Left lobe of liver (tissue), 2 donors: Measurements from ENCODE around the gene USP24. TPM values are rescaled to one million over a fixed set of nuclear protein-coding genes. Genes with fewer than 3 reads are reported as not detected.
A peak's percentile ranks its signal among the peaks of the same experiment; 100 is the strongest.

Experiments
- ATAC-seq: fragments of 200-7000 bp; cut with Tn5 transposase; one replicate; pipeline ENCODE4 v1.9.1; 2020; ENCODE audit warnings: mild to moderate bottlenecking, moderate library complexity
- DNase-seq: peaks from one replicate; pipeline ENCODE4 v3.0.0-alpha.2; 2020; ENCODE audit warnings: low spot score
- total RNA-seq: library from RNA; stranded (reverse); gene quantifications from one replicate; pipeline ENCODE4 v1.2.1, GENCODE V29; 2021
- donor health status: DM: no; HTN: no; CAD: no; lungs with moderate emphysema.
- donor health status: DM: no; HTN: yes; CAD: no.

Gene USP24
- total RNA-seq, 1 donor from 2014 or later: 17.7 TPM

DNA sequence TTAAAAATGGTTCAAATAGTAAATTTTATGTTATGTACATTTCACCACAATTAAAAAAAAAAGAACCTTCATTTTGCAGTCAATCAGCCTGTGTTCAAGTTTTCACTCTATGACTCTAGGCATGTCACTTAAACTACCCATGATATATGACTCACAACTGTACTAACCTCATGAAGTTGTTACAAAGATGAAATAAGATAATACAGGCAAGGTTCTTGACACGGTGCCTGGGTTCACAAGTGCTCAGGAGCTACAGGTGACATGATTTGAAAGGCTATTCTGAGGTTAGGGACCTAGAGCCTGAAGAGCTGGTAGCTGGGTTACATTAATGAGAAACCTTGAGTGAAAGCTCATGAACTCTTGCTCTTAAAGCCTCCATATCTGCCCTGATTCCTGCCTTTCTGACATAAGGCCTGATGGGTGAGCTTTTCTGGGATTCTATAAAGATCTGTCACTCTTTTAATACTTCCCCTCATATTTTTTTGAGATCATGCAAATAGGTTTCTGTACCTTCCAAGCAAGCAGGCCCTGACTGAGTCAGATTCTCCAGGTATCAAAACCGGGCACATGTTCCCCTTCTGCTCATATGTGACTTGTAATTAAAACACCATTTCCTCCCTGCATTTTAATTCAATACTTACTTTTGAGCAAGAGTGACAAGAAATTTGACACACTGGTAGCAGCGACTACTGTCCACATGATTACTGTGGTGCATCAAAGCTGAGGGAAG, 141.8 kb downstream of the USP24 start:
- DNase-seq (no peak), ATAC-seq (no peak)

DNA sequence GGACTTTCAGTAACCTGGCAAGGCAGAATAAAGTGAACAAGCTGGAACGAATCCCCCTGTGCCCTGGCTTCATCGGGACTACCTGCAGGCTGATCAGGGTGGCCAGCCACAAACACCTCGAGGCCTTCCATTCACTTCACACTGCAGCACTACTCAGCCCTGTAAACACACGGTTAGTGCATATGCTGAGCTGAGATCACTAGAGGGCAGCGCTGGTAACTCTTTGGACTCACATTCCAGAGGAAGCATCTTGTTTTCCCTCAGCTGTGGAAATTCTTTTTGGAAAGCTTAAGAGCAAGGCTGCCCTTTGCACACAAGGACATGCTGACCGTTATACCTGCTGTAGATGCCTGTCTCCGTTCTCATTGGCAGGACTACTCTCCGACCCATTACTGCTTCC, 143.7 kb downstream of the USP24 start:
- DNase-seq (no peak), ATAC-seq (peak; percentile 71)

DNA sequence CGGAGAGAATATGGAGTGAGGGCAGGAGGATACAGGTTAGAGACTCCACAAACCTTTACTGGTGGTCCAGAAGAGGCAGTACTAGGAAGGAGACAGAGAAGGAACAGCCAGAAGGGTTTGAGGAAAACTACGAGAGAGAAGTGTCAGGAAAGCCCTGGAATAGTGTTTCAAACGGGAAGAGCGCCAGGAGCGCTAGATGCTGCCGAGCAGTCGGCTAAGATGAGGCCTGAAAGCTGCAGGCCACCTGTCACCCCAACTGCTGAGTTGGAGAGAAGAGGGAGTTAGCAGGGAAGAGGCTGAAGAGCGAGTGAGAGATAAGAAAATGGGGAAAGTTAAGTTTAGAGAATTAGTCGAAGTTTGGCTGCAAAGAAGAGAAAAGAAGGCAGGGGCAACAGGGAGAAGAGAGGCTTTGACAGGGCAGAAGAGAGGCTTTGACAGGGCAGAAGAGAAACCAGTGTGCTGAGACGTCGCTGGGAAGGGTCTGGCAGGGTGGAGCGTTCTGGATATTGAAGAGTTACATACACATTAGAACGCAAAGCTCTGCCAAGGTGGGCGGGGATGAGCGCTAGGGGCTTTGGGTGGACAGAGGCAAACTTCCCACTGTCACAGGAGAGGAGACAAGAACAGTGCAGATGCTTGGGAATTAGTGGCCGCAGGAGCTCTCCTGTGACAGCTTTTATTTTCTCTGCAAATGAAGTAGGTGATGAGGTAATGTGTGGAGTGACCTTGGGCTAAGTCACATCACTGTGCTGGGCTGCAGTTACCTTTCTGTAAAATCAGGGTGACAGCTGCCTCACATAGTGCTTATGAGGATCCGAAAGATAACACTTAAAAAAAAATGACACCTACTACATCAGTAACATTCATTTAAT, 144.6 kb downstream of the USP24 start:
- DNase-seq (no peak), ATAC-seq (peak; percentile 10)

DNA sequence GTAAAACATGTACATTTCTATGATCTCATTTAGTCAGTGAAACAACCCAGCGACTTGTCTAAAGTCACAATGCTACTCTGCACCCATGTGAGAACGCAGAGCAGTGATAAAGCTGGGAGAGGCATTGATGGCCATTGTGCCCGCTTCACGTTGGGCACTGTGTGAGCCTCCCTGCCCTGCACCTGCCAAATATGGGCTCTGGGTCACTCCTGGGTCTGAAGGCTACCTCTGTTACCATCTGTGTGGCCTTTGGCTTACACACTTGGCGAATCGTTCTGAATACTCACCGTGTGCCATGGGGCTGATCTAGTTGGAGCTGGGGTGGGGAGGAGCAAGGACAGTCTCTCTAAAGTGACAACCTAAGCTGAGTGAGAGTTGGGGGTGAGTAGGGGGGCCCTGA, 145.9 kb downstream of the USP24 start:
- peak; percentile 81 for DNase-seq

DNA sequence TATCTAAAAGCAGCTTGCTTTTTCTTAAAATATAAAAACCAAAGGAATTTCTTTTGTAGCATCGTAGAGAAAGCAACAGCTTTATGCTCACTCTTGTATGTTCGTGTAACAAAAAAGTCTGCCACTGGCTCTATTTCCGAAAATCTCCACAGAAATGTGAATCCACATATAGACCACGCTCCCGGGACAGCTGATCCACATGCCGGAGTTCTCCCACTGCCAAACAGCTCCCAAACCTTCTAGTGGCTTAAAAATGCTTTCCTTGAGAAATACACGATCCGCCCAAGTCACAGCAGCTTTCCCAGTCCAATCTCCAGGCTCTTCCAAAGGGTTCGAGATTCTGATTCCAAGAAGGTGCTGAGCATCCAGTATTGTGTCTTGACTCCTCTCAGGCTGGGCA, 146.5 kb downstream of the USP24 start:
- DNase-seq (no peak), ATAC-seq (no peak)

More for the DNA sequence above, 145.9 kb downstream of the USP24 start:
- ATAC-seq: peak; percentile 70

DNA sequence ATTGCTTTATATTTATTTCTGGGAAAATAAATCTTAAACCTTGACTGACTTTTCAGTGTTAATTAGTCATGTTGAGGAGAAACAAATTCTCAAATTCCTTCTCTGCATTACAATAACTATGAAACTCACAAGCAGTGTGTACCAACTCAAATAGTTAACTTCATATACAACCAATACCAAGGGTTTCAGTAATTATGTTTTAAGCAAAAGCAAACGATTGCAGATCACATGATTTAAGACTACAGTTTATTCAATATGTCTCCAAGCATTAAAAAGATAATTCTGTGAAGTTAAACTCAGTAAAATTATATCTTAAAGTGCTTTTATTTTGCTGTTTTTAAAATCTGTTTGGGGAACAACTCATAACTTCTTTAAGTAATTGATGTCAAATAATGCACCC, 147.2 kb downstream of the USP24 start:
- no peak for ATAC-seq
- no peak for DNase-seq

DNA sequence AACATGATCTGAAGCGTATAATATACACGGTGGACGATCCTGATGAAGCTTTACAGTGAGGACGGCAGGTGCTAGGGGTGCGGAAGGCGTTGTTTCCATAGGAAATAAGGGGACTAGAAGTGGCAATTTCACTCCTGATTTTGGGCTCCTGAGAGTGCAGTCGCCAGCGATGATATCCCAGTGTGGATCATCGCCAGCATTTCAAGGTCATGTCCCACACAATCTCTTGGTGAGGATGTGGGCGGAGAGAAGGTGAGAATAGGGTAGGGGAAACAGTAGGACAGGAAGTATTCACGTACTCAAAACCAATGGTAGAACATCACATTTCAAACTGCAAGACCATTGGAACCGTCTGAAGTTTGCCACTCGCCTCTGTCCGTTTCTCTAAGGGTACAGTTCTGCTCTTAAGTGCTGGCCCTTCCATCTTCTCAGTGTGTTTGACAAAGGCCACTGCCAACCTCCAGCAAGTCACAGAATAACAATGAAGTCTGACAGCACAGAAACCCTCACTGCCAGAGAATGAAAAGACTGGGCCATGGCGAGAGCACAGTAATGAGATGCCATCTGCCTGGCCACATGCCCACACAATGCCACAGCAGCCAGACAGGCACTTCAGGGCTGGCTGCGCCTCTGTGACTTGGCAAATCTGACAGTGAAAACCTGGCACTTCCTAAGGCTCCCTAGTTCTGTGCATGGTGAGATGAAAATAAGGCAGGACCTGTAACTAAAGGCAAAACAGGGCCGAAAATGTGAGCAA, 148.0 kb downstream of the USP24 start:
- ATAC-seq (peak; percentile 33), DNase-seq (peak; percentile 74)

DNA sequence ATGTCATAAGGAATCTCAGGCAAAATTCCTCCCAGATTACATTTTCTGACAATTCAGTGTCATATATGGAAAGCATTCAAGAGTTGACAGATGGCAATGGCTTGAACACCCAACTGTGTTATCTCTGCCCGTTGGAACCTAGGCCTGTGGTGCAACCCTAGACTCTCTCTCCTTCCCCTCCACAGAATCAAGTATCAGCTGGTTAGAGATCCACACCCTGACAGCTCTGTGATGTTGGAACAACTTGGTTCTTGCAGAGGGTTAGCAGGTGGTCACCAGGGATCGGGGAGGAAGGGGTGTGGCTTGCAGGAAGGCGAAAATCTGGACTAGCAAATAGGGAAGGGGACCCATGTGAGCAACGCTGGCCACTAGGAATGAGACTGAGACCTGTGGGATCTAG, 149.5 kb downstream of the USP24 start:
- no peak for ATAC-seq
- DNase-seq: no peak

DNA sequence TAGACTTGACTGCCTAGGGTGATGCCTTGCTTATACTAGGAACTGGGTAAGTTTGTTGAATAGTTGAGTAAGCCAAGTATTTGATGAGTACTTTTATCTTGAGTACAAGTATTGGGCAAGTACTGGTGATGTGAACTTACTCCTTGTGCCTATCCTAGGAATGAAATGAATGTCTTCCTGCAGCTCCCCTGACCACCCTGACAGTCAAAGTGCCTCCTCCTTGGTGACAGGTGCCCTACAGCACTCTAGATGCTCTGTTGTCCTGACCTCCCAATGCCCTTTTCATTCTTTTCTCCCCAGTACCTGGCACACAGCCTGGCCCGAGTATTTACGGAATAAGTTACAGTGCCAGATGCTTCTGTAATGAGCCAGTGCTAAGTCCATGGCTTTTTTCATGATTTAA, 150.3 kb downstream of the USP24 start:
- peak; percentile 54 for ATAC-seq

DNA sequence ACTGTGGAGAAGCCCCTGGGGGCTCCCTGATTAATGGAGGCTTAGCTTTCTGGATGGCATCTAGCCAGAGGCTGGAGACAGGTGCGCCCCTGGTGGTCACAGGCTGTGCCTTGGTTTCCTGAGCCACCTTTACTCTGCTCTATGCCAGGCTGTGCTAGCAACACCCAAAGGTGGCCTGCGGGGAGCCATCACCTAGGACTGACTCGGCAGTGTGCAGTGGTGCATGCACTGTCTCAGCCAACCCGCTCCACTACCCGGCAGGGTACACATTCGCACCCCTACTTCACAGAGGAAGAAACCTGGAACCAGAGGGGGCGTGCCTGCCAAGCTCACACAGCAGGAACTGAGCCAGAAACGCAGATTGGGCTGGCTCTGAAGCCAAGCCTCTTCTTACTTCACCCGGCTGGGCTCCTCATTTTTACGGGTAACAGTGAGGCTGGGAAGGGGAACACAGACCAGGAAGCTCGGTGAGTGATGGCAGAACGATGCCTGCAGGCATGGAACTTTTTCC, 151.0 kb downstream of the USP24 start:
- ATAC-seq: peak; percentile 23
- DNase-seq: no peak

More for the DNA sequence above, 150.3 kb downstream of the USP24 start:
- DNase-seq: peak; percentile 89

DNA sequence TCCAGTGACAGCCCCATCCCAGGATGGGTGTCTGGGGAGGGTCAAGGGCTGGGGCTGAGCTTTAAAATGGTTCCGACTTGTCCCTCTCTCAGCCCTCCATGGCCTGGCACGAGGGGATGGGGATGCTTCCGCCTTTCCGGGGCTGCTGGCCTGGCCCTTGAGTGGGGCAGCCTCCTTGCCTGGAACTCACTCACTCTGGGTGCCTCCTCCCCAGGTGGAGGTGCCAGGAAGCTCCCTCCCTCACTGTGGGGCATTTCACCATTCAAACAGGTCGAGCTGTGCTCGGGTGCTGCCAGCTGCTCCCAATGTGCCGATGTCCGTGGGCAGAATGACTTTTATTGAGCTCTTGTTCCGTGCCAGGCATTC, 151.6 kb downstream of the USP24 start:
- DNase-seq (peak; percentile 71), ATAC-seq (peak; percentile 60)

DNA sequence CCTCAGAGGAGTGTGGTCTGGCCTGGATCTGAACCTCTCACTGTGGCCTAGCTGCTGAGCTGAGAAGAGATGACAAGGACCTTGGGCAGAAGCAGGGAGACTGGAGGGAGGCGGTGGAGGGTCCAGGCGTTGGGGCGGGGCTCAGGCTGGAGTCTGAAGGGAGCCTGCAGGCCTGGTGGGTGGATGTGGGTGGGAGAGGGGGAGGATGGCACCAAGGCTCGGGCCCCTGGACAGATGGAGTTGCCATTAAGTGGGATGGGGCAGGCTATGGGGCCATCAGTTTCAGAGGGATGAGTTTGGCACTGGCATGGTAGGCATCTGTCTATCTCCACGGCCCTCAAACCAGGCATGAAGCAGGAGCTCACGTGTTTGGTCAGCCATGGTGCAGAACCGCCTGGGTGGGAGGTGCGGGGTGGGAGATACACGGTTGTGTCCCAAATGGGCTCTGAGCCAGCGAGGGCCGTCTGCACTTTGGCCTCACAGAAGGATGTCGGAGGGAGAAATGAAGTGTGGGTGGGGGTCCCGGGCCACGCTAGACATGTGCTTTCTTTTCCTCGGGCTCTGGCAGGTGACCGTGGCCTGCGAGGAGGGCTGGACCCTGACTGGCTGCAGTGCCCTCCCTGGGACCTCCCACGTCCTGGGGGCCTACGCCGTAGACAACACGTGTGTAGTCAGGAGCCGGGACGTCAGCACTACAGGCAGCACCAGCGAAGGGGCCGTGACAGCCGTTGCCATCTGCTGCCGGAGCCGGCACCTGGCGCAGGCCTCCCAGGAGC, 152.2 kb downstream of the USP24 start:
- DNase-seq (no peak), ATAC-seq (no peak)

DNA sequence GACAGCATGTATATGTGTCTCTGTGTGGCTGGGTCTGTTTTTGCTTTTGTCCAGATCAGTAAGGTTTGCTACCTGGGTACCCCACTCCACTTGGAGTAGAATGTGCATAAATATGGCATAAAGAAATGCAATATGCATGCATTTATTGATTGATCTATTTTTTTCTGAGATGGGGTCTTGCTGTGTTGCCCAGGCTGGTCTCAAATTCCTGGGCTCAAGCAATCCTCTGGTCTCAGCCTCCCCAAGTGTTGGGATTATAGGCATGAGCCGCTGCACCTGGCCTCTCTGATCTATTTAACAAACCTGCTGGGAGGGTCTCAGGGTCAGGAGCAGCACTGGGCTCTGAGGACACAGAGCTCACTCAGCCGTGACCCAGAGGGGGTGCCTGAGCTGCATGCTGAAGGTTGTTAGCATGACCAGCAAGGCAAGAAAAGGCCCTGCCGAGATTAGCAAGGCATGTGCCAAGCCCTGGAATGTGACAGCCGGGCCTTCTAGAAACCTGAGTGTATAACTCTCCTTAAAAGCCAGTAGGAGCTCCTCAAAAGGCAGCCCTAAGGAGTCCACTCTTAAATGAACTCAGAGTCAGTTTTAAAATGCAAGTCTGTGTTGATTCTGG, 153.3 kb downstream of the USP24 start:
- DNase-seq: no peak
- no peak for ATAC-seq

DNA sequence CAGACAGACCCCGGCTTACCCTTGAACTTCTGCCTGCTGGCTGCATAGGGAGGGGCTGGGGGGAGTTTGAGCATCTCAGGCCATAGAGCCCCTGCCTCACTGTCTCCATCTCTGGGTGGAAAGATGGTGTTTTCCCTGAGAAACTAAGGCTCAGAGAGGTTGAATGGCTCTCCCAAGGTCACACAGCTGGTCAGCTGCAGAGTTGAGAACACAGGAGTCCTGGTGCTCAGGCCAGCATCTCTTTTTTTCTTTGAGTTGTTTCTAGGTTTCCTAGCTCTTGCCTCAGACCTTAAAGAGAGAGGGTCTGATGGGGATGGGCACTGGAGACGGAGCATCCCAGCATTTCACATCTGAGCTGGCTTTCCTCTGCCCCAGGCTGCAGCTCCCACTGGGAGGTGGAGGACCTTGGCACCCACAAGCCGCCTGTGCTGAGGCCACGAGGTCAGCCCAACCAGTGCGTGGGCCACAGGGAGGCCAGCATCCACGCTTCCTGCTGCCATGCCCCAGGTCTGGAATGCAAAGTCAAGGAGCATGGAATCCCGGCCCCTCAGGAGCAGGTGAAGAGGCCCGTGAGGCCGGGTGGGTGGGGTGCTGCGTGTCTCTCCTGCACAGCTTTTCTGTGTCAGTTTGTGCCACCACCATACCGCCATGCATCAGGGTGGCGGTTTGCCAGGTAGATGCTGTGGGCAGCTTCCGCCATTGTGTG, 154.0 kb downstream of the USP24 start:
- DNase-seq: no peak
- ATAC-seq: no peak

DNA sequence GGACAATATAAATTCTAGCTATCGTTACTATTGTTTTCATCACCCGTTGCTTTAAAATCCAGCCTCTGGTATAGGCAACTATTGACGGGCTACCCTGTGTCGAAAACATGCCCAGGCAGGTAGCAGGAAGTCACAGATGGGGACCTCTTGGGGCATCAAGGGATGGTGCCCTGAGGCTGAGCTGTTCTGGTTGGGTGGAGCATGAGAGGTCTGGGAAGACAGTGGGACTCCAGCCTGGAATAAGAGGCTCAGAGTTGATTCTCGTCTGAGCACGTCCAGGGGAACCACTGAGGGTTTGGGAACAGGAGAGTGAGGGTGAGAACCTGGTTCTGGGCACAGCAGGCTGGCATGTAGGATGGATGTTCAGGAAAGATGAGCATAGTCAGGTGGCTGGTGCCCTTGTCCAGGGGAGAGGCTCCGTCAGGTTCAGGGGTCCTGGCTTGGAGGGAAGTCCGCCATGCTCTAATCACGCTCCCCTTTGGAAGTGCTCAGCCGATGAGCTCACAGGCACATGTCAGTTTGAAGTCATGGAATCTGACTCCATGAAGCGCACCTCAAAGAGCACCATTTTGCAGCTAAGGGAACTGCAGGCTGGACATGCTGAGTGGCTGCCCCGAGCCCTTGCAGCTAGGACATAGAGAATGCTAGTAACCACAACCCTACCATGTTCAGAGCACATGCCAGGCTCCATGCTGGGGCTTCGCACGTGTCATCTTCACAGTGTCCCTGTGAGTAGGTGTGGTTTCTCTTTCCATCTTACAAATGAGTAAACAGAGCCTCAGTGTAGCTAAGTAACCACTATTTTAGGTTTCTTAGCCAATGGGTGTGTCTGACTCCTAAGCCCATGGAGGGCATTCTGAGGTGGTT, 154.8 kb downstream of the USP24 start:
- DNase-seq (no peak), ATAC-seq (no peak)

DNA sequence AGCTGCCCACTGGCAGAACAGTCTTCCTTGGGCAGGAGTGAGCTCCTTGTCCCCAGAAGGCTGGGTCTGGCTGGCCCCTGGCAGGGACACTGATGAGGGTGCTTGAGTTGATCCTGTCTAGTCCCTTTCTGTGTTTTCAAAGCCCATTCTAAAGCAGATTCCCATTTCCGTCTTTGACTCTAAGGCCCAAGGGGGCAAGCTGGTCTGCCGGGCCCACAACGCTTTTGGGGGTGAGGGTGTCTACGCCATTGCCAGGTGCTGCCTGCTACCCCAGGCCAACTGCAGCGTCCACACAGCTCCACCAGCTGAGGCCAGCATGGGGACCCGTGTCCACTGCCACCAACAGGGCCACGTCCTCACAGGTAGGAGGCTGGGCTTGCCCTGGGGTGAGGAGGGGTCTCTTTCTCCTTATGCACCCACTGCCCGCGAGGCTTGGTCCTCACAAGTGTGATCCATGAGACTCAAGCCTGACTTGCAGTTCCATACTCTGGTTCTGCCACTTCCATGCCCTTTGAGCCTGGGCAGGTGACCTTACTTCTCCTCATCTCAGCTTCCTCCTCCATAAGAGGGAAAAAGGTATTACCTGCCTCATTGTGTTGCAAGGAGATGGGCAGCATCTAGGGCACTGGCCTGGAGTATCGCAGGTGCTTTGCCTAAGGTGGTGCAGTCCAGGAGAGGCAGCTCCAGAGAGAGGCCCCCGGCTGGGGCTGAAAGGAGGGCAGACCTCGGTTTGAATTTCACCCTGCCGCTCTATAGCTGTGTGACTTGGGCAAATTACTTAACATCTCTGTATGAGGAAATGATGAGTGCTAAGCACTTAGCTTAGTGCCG, 155.6 kb downstream of the USP24 start:
- no peak for ATAC-seq
- DNase-seq: peak; percentile 41

DNA sequence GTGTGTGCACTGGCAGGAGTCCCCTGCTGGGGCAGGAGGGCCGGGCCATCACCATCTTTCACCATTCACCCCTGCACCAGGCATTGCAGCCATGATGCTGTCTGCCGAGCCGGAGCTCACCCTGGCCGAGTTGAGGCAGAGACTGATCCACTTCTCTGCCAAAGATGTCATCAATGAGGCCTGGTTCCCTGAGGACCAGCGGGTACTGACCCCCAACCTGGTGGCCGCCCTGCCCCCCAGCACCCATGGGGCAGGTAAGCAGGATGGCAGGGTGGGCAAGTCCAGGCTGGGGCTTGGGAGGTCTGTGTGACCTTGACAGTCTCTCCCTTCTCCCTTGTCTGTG, 157.2 kb downstream of the USP24 start:
- ATAC-seq (no peak), DNase-seq (peak; percentile 43)
